Fibroblast of lung (primary cell): ENCODE data around the gene IL22RA2. TPM values are rescaled to one million over a fixed set of nuclear protein-coding genes. Genes with fewer than 3 reads are reported as not detected.

Experiments used
- DNase-seq, 2 donors: peaks; one replicate each; pipeline versions ENCODE4 v3.0.0 to v3.0.0-alpha.2; 2010; ENCODE audit warnings: low read depth in 2 of 2
- H2AFZ ChIP-seq: 2 replicates; pipeline ENCODE4 v1.5.1; 2012; ENCODE audit warnings: low read length, control low read depth, inconsistent platforms
- H3K27ac ChIP-seq: 2 replicates; pipeline ENCODE4 v1.5.1; 2011; ENCODE audit warnings: low read length, control low read depth; ENCODE audit not compliant: insufficient read depth
- H3K27me3 ChIP-seq: 2 replicates; pipeline ENCODE4 v1.5.1; 2011; ENCODE audit warnings: mild to moderate bottlenecking, low read length; ENCODE audit not compliant: control insufficient read depth, insufficient read depth
- H3K36me3 ChIP-seq: 2 replicates; pipeline ENCODE4 v1.5.1; 2011; ENCODE audit warnings: low read length; ENCODE audit not compliant: control insufficient read depth, insufficient read depth
- H3K4me1 ChIP-seq: 2 replicates; pipeline ENCODE4 v1.5.1; 2011; ENCODE audit warnings: low read length; ENCODE audit not compliant: control insufficient read depth, insufficient read depth; ENCODE audit errors: extremely low read depth
- H3K4me2 ChIP-seq: 2 replicates; pipeline ENCODE4 v1.5.1; 2011; ENCODE audit warnings: low read length, control low read depth; ENCODE audit not compliant: insufficient read depth; ENCODE audit errors: extremely low read depth
- H3K4me3 ChIP-seq, 4 experiments: fragments of 200-600 bp in 1 of 4; sonication (generic) in 1 of 4; replicated peaks in 1 of 4; 2 replicates each; pipeline ENCODE4 v1.5.1; 2011 to 2016; ENCODE audit warnings: low read length in 4 of 4, low read depth in 3 of 4, mild to moderate bottlenecking in 3 of 4, control low read depth in 2 of 4, inconsistent platforms in 1 of 4, mixed read lengths in 1 of 4; ENCODE audit not compliant: insufficient read depth in 1 of 4; ENCODE audit errors: control extremely low read depth in 1 of 4
- H3K79me2 ChIP-seq: 2 replicates; pipeline ENCODE4 v1.5.1; 2012; ENCODE audit warnings: mild to moderate bottlenecking, low read length, inconsistent platforms; ENCODE audit not compliant: control insufficient read depth, insufficient read depth
- H3K9ac ChIP-seq: 2 replicates; pipeline ENCODE4 v1.5.1; 2011; ENCODE audit warnings: mild to moderate bottlenecking, low read length, control low read depth; ENCODE audit not compliant: insufficient read depth
- H3K9me3 ChIP-seq: 2 replicates; pipeline ENCODE4 v1.5.1; 2012; ENCODE audit warnings: low read depth, low read length; ENCODE audit not compliant: control insufficient read depth, insufficient read depth
- H4K20me1 ChIP-seq: 2 replicates; pipeline ENCODE4 v1.5.1; 2011; ENCODE audit warnings: low read length; ENCODE audit not compliant: control insufficient read depth, insufficient read depth; ENCODE audit errors: extremely low read depth
- CTCF ChIP-seq, 2 donors: IDR thresholded peaks in 1 of 2; conservative IDR thresholded peaks in 1 of 2; 1 replicate in 1 of 2; 2 replicates in 1 of 2; pipeline ENCODE4 v1.5.1; 2011 to 2012; ENCODE audit warnings: low read length in 2 of 2, control low read depth in 1 of 2, inconsistent platforms in 1 of 2, low read depth in 1 of 2, mild to moderate bottlenecking in 1 of 2
- EZH2 ChIP-seq: IDR thresholded peaks from 2 replicates; pipeline ENCODE4 v1.5.1; 2012; ENCODE audit warnings: low read length, control low read depth, mild to moderate bottlenecking; ENCODE audit errors: missing control alignments
- polyA plus RNA-seq, 2 donors: library from polyadenylated mRNA; depleted of rRNA in 1 of 2; stranded (reverse) in 1 of 2; unstranded in 1 of 2; fragments of >200 nt; gene quantifications; 2 replicates each; pipeline ENCODE4 v1.2.1, GENCODE V29; 2011 to 2012; ENCODE audit warnings: missing spikeins in 1 of 2
- total RNA-seq: library from RNA; depleted of rRNA; stranded (reverse); fragments of >200 nt; gene quantifications from 2 replicates; pipeline ENCODE4 v1.2.1, GENCODE V29; 2014

IL22RA2 gene
- total and polyA plus RNA-seq, 2 donors (not counting 1 experiment from before 2014, with no cell fraction given): not detected

- H3K36me3 ChIP-seq: no peaks in the 10 kb centered on the region
- H4K20me1 ChIP-seq: no peaks in the 10 kb centered on the region
- no peak overlapping the region for H3K4me3 ChIP-seq
- no peaks in the 10 kb centered on the region for H3K79me2 ChIP-seq
- no peaks in the 10 kb centered on the region for H3K4me1 ChIP-seq
- no peak for DNase-seq
- no peak overlapping the region for H3K4me2 ChIP-seq
- H2AFZ ChIP-seq: no peak overlapping the region
- H3K27ac ChIP-seq: no peak overlapping the region
- H3K9me3 ChIP-seq: no peaks in the 10 kb centered on the region
- H3K9ac ChIP-seq: no peak overlapping the region
- no peaks in the 10 kb centered on the region for H3K27me3 ChIP-seq
- TF ChIP-seq CTCF (conservative IDR thresholded peaks at IDR 0.05 in 1 of 2, IDR thresholded peaks at IDR 0.05 in 1 of 2; ENCODE audit: low read depth in 1 of 2, low read length in 2 of 2) (no peak), EZH2 (no peak)
Observed at GRCh38 chr6:137159912-137160311, 13.5 kb downstream of the IL22RA2 start.

GRCh38 chr6:137157601-137158000 lies 15.8 kb downstream of the IL22RA2 start:
- DNase-seq: no peak
- TF ChIP-seq CTCF (conservative IDR thresholded peaks at IDR 0.05 in 1 of 2, IDR thresholded peaks at IDR 0.05 in 1 of 2; ENCODE audit: low read depth in 1 of 2, low read length in 2 of 2) (no peak), EZH2 (no peak)
- Histone ChIP-seq H3K36me3 (no peaks in the 10 kb centered on the region), H3K27ac (no peak overlapping the region), H3K4me1 (no peaks in the 10 kb centered on the region), H3K27me3 (no peaks in the 10 kb centered on the region), H3K4me2 (no peak overlapping the region), H4K20me1 (no peaks in the 10 kb centered on the region), H3K4me3 (no peak overlapping the region), H3K79me2 (no peaks in the 10 kb centered on the region), H3K9me3 (no peaks in the 10 kb centered on the region), H2AFZ (no peak overlapping the region), H3K9ac (no peak overlapping the region)

GRCh38 chr6:137156650-137157049 lies 16.8 kb downstream of the IL22RA2 start:
- no peak overlapping the region for H3K27ac ChIP-seq
- no peak overlapping the region for H2AFZ ChIP-seq
- H3K27me3 ChIP-seq: no peaks in the 10 kb centered on the region
- H3K4me3 ChIP-seq: no peak overlapping the region
- no peak for DNase-seq
- H3K9ac ChIP-seq: no peak overlapping the region
- TF ChIP-seq CTCF (conservative IDR thresholded peaks at IDR 0.05 in 1 of 2, IDR thresholded peaks at IDR 0.05 in 1 of 2; ENCODE audit: low read depth in 1 of 2, low read length in 2 of 2) (no peak), EZH2 (no peak)
- H3K4me1 ChIP-seq: no peaks in the 10 kb centered on the region
- no peaks in the 10 kb centered on the region for H3K36me3 ChIP-seq
- no peaks in the 10 kb centered on the region for H4K20me1 ChIP-seq
- no peaks in the 10 kb centered on the region for H3K79me2 ChIP-seq
- H3K4me2 ChIP-seq: no peak overlapping the region
- no peaks in the 10 kb centered on the region for H3K9me3 ChIP-seq
